Upper lobe of left lung (tissue), 6 donors: ENCODE data around the gene CTXN1. TPM values are rescaled to one million over a fixed set of nuclear protein-coding genes. Genes with fewer than 3 reads are reported as not detected.

Experiments
- ATAC-seq, 2 donors: fragments of 200-7000 bp; cut with Tn5 transposase; one replicate each; pipeline ENCODE4 v1.9.1; 2022; ENCODE audit warnings: mild to moderate bottlenecking in 2 of 2, moderate library complexity in 2 of 2; ENCODE audit not compliant: low FRiP score in 2 of 2
- DNase-seq, 2 donors: peaks; one replicate each; pipeline ENCODE4 v3.0.0-alpha.2; 2019 to 2020
- H3K27ac ChIP-seq, 4 donors: fragments of 200-600 bp; sonication (generic); one replicate each; pipeline ENCODE4 v1.5.1; 2016 to 2019
- H3K27me3 ChIP-seq, 4 donors: fragments of 200-600 bp; sonication (generic); one replicate each; pipeline ENCODE4 v1.5.1; 2017 to 2019
- H3K36me3 ChIP-seq, 4 donors: fragments of 200-600 bp; sonication (generic); one replicate each; pipeline ENCODE4 v1.5.1; 2016 to 2019
- H3K4me1 ChIP-seq, 4 donors: fragments of 200-600 bp; sonication (generic); one replicate each; pipeline ENCODE4 v1.5.1; 2018 to 2019
- H3K4me3 ChIP-seq, 4 donors: fragments of 200-600 bp; sonication (generic); one replicate each; pipeline ENCODE4 v1.5.1; 2017 to 2019; ENCODE audit warnings: mild to moderate bottlenecking in 2 of 4, moderate library complexity in 1 of 4
- H3K9me3 ChIP-seq, 4 donors: fragments of 200-600 bp; sonication (generic); one replicate each; pipeline ENCODE4 v1.5.1; 2018 to 2019
- CTCF ChIP-seq, 6 experiments: fragments of 450-650 bp in 4 of 6; fragments of 200-600 bp in 2 of 6; sonication (generic) in 2 of 6; IDR thresholded peaks; one replicate each; pipeline ENCODE4 v1.5.1; 2016 to 2019; ENCODE audit warnings: antibody characterized with exemption in 6 of 6
- EP300 ChIP-seq, 4 donors: sonication (generic); formaldehyde crosslinking; IDR thresholded peaks; one replicate each; pipeline ENCODE4 v1.5.1; 2017; ENCODE audit warnings: antibody characterized with exemption in 4 of 4, control low read depth in 2 of 4
- POLR2A ChIP-seq, 4 donors: fragments of 450-650 bp; IDR thresholded peaks; one replicate each; pipeline ENCODE4 v1.5.1; 2016 to 2017; ENCODE audit warnings: antibody characterized with exemption in 4 of 4, mild to moderate bottlenecking in 2 of 4
- POLR2AphosphoS5 ChIP-seq, 2 donors: sonication (generic); formaldehyde crosslinking; IDR thresholded peaks; one replicate each; pipeline ENCODE4 v1.5.1; 2017; ENCODE audit warnings: antibody characterized with exemption in 2 of 2
- WGBS, 2 donors: methylation state at CpG; one replicate each; pipeline ENCODE4 v1.1.5; 2017 to 2018; 5-methylcytosine and 5-hydroxymethylcytosine counted together
- total RNA-seq, 6 donors: library from RNA; depleted of rRNA in 4 of 6; stranded (reverse); fragments of >200 nt in 4 of 6; gene quantifications; one replicate each; pipeline versions ENCODE4 v1.1.0 to v1.2.1, GENCODE V29; 2016 to 2021
- donor health status: DM: no; HTN: no; CAD: no; lungs with moderate emphysema.
- donor health status: DM: no; HTN: yes; CAD: no; lungs with severe emphysema.

CTXN1 gene
- total RNA-seq, 6 donors from 2014 or later: 1.2 to 28.3 (median 13.4) TPM

- no peaks in the 10 kb centered on the region for H3K9me3 ChIP-seq
- ATAC-seq (no peak), DNase-seq (no peak)
- TF ChIP-seq CTCF (IDR thresholded peaks at IDR 0.05): no peak
- no peak for TF ChIP-seq POLR2A (IDR thresholded peaks at IDR 0.05)
- TF ChIP-seq EP300 (IDR thresholded peaks at IDR 0.05): no peak
- H3K27me3 ChIP-seq: peaks cover 0 to 20% (median 6%) of the 10 kb centered on the region in 4 donors
- peaks cover 34 to 67% (median 48%) of the 10 kb centered on the region in 4 donors for H3K4me1 ChIP-seq
- WGBS, 2 donors: 87 to 93% methylated on average over 6 to 8 of the region's 8 CpGs
- no peak overlapping the region for H3K4me3 ChIP-seq
- no peak overlapping the region for H3K27ac ChIP-seq
- peaks cover 0 to 22% (median 14%) of the 10 kb centered on the region in 4 donors for H3K36me3 ChIP-seq
Measured at GRCh38 chr19:7922836-7923195, 3.1 kb downstream of the CTXN1 start.

- peaks cover 40 to 73% (median 54%) of the 10 kb centered on the region in 4 donors for H3K4me1 ChIP-seq
- TF ChIP-seq POLR2AphosphoS5 (IDR thresholded peaks at IDR 0.05) (no peak), POLR2A (IDR thresholded peaks at IDR 0.05) (no peak), CTCF (IDR thresholded peaks at IDR 0.05) (no peak), EP300 (IDR thresholded peaks at IDR 0.05) (no peak)
- WGBS, 2 donors: 94 to 96% methylated on average over 24 to 31 of the region's 31 CpGs
- H3K36me3 ChIP-seq: peaks cover 0 to 22% (median 14%) of the 10 kb centered on the region in 4 donors
- H3K27ac ChIP-seq: peak overlapping the region in 2 of 4 donors; percentile 91 to 92
- peaks cover 0 to 27% (median 10%) of the 10 kb centered on the region in 4 donors for H3K27me3 ChIP-seq
- H3K9me3 ChIP-seq: no peaks in the 10 kb centered on the region
- ATAC-seq (no peak), DNase-seq (peak in 1 of 2 donors; percentile 66)
- H3K4me3 ChIP-seq: peak overlapping the region in 1 of 4 donors; percentile 86
Measured at GRCh38 chr19:7921967-7922835, 3.7 kb downstream of the CTXN1 start.

GRCh38 chr19:7921302-7921966 is 4.5 kb downstream of the CTXN1 start:
- Histone ChIP-seq H3K36me3 (peaks cover 0 to 22% (median 12%) of the 10 kb centered on the region in 4 donors), H3K27me3 (peaks cover 0 to 34% (median 17%) of the 10 kb centered on the region in 4 donors), H3K9me3 (no peaks in the 10 kb centered on the region), H3K4me1 (peaks cover 44 to 73% (median 56%) of the 10 kb centered on the region in 4 donors), H3K27ac (peak overlapping the region; percentile 79 to 92 (median 90)), H3K4me3 (peak overlapping the region; percentile 62 to 86 (median 73))
- DNase-seq: peak in 1 of 2 donors; percentile 51
- 56 to 57% methylated on average over 4 to 16 of the region's 17 CpGs for WGBS, 2 donors
- no peak for TF ChIP-seq EP300 (IDR thresholded peaks at IDR 0.05)
- TF ChIP-seq CTCF (IDR thresholded peaks at IDR 0.05): no peak
- no peak for TF ChIP-seq POLR2A (IDR thresholded peaks at IDR 0.05)
- no peak for TF ChIP-seq POLR2AphosphoS5 (IDR thresholded peaks at IDR 0.05)
- ATAC-seq: no peak

GRCh38 chr19:7920519-7921301 is 5.2 kb downstream of the CTXN1 start:
- peaks cover 0 to 22% (median 12%) of the 10 kb centered on the region in 4 donors for H3K36me3 ChIP-seq
- peak; percentile 93 to 97 for ATAC-seq
- no peaks in the 10 kb centered on the region for H3K9me3 ChIP-seq
- H3K4me3 ChIP-seq: peak overlapping the region; percentile 62 to 86 (median 73)
- peak; percentile 100 for DNase-seq
- no peak for TF ChIP-seq EP300 (IDR thresholded peaks at IDR 0.05)
- peak; percentile 77 to 82 for TF ChIP-seq POLR2AphosphoS5 (IDR thresholded peaks at IDR 0.05)
- TF ChIP-seq POLR2A (IDR thresholded peaks at IDR 0.05): peak in 3 of 4 donors; percentile 12 to 54 (median 47)
- 1 to 3% methylated on average over 29 to 33 of the region's 62 CpGs for WGBS, 2 donors
- peaks cover 48 to 73% (median 59%) of the 10 kb centered on the region in 4 donors for H3K4me1 ChIP-seq
- peaks cover 0 to 40% (median 24%) of the 10 kb centered on the region in 4 donors for H3K27me3 ChIP-seq
- peak overlapping the region; percentile 85 to 92 (median 90) for H3K27ac ChIP-seq
